ENCODE measurements around the gene RUNX2. TPM values are rescaled to one million over a fixed set of nuclear protein-coding genes. Genes with fewer than 3 reads are reported as not detected.
A peak's percentile ranks its signal among the peaks of the same experiment; 100 is the strongest.

RUNX2 gene
- total RNA-seq, 1 donor from 2014 or later, result 3.7 TPM

DNA sequence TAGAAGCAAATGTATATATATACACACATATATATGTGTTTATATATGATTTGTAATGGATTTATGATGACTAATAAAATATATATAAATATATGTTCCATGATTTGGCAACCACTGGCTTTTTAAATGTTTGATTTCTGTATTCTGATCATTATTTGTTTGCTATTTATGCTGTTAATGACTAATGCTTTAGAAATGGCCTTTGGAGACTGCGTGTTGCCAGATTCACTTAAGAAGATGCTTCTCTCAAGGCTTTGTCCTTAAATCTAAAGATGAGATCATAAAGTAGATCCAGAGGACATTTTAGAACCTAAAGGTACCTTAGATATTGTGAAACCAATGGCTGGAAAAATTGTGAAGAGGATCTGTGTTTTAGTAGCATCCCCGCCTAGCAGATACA, 165.6 kb downstream of the RUNX2 start:
- H3K36me3 ChIP-seq, result no peaks in the 10 kb centered on the region
- H3K27ac ChIP-seq, result no peak overlapping the region
- no peak for TF ChIP-seq CTCF (IDR thresholded peaks at IDR 0.05)
- DNase-seq, result no peak
- no peaks in the 10 kb centered on the region for H3K9me3 ChIP-seq
- no peaks in the 10 kb centered on the region for H3K27me3 ChIP-seq (ENCODE audit: low read depth)
- intact Hi-C loops (cut with DNase I), result no loop called here
- H3K4me1 ChIP-seq, result peaks cover 14% of the 10 kb centered on the region
- ATAC-seq, result no peak
- no peak overlapping the region for H3K4me3 ChIP-seq

GRCh38 chr6:45494416-45495135, 166.4 kb downstream of the RUNX2 start:
- H3K9me3 ChIP-seq, result no peaks in the 10 kb centered on the region
- no peak for TF ChIP-seq CTCF (IDR thresholded peaks at IDR 0.05)
- H3K36me3 ChIP-seq, result no peaks in the 10 kb centered on the region
- no peak overlapping the region for H3K27ac ChIP-seq
- intact Hi-C loops (cut with DNase I), result no loop called here
- ATAC-seq, result no peak
- H3K4me1 ChIP-seq, result peaks cover 14% of the 10 kb centered on the region
- H3K27me3 ChIP-seq (ENCODE audit: low read depth), result no peaks in the 10 kb centered on the region
- no peak overlapping the region for H3K4me3 ChIP-seq
- no peak for DNase-seq

DNA sequence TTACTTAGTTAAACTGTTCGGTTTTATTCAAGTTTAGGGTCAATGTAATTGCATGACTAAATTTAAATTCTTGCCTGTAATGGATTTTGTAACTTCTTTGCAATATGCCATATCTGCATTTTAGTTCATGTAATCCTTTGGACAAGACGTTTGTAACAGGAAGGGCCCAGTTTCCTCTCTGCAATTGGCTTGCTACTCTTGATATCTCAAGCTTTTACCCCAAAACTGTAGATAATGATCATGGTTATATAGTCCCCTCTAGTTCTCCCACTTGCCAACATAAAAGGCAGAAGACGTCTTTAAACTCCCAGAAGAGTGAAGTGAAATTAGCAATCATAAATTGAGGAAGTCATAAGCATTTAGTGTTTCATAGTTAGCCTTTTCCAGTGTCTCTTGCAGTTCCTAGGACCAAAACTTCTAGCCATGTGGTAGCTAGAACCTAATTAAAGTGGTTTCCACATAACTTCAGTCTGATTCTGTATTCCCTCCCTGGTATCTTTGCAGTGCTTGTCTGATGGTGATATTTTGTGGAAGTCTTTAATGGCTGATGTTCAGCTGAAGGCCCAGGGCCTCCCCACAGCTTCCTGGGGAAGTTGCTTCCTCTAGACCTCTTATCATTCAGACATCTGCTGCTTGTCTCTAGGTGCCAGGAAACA, 167.4 kb downstream of the RUNX2 start:
- Histone ChIP-seq H3K9me3 (no peaks in the 10 kb centered on the region), H3K4me3 (no peak overlapping the region), H3K36me3 (no peaks in the 10 kb centered on the region), H3K27ac (no peak overlapping the region), H3K27me3 (ENCODE audit: low read depth) (no peaks in the 10 kb centered on the region), H3K4me1 (peaks cover 14% of the 10 kb centered on the region)
- intact Hi-C loops (cut with DNase I), result no loop called here
- TF ChIP-seq CTCF (IDR thresholded peaks at IDR 0.05), result no peak
- DNase-seq (no peak), ATAC-seq (peak in 1 of 2 donors; percentile 49)

GRCh38 chr6:45496085-45496433, 167.9 kb downstream of the RUNX2 start:
- ATAC-seq, result no peak

GRCh38 chr6:45498591-45498990, 170.5 kb downstream of the RUNX2 start:
- no peak for TF ChIP-seq CTCF (IDR thresholded peaks at IDR 0.05)
- intact Hi-C loops (cut with DNase I), result no loop called here
- Histone ChIP-seq H3K4me3 (no peak overlapping the region), H3K27ac (no peak overlapping the region), H3K36me3 (no peaks in the 10 kb centered on the region), H3K27me3 (ENCODE audit: low read depth) (no peaks in the 10 kb centered on the region), H3K4me1 (peaks cover 14% of the 10 kb centered on the region), H3K9me3 (no peaks in the 10 kb centered on the region)
- no peak for ATAC-seq
- DNase-seq, result no peak

More at GRCh38 chr6:45496085-45496433, 167.9 kb downstream of the RUNX2 start:
- intact Hi-C loops (cut with DNase I), result no loop called here
- Histone ChIP-seq H3K9me3 (no peaks in the 10 kb centered on the region), H3K4me1 (peaks cover 14% of the 10 kb centered on the region), H3K27me3 (ENCODE audit: low read depth) (no peaks in the 10 kb centered on the region), H3K36me3 (no peaks in the 10 kb centered on the region), H3K4me3 (no peak overlapping the region), H3K27ac (no peak overlapping the region)
- TF ChIP-seq CTCF (IDR thresholded peaks at IDR 0.05), result no peak
- DNase-seq, result no peak

All from lower lobe of right lung (tissue), 2 donors.